MM.1S (cell line): Measurements from ENCODE around the gene HYAL2.
A peak's percentile ranks its signal among the peaks of the same experiment; 100 is the strongest.

Source experiments
- DNase-seq: peaks from one replicate; pipeline ENCODE4 v3.0.0-alpha.2; 2015
- H2AFZ ChIP-seq: fragments of 300-600 bp; sonication (generic); 2 replicates; pipeline ENCODE4 v1.6.0; 2016; ENCODE audit warnings: antibody characterized with exemption, low read length
- H3F3A ChIP-seq: fragments of 300-600 bp; sonication (generic); 2 replicates; pipeline ENCODE4 v1.6.1; 2016; ENCODE audit warnings: mild to moderate bottlenecking, antibody characterized with exemption, low read length, moderate library complexity, mixed read lengths; ENCODE audit not compliant: insufficient read depth
- H3K27ac ChIP-seq: fragments of 300-600 bp; sonication (generic); 2 replicates; pipeline ENCODE4 v1.5.1; 2016; ENCODE audit warnings: mild to moderate bottlenecking, low read length
- H3K27me3 ChIP-seq: fragments of 300-600 bp; sonication (generic); replicated peaks from 2 replicates; pipeline ENCODE4 v1.6.0; 2016; ENCODE audit warnings: low read length; ENCODE audit not compliant: insufficient read depth
- H3K36me3 ChIP-seq: fragments of 300-600 bp; sonication (generic); replicated peaks from 2 replicates; pipeline ENCODE4 v1.6.1; 2016; ENCODE audit warnings: mild to moderate bottlenecking, low read length, mixed read lengths; ENCODE audit not compliant: insufficient read depth
- H3K4me1 ChIP-seq: fragments of 300-600 bp; sonication (generic); 2 replicates; pipeline ENCODE4 v1.6.1; 2016; ENCODE audit warnings: low read length, mixed read lengths
- H3K4me2 ChIP-seq: fragments of 300-600 bp; sonication (generic); 2 replicates; pipeline ENCODE4 v1.6.0; 2016; ENCODE audit warnings: low read depth, low read length
- H3K4me3 ChIP-seq: fragments of 300-600 bp; sonication (generic); 2 replicates; pipeline ENCODE4 v1.5.1; 2016; ENCODE audit warnings: low read length, mixed read lengths
- H3K79me2 ChIP-seq: fragments of 300-600 bp; sonication (generic); 2 replicates; pipeline ENCODE4 v1.6.1; 2016; ENCODE audit warnings: mixed run types, low read length, mixed read lengths
- H3K9ac ChIP-seq: fragments of 300-600 bp; sonication (generic); 2 replicates; pipeline ENCODE4 v1.6.1; 2016; ENCODE audit warnings: low read length, mixed read lengths
- H3K9me2 ChIP-seq: fragments of 300-600 bp; sonication (generic); replicated peaks from 2 replicates; pipeline ENCODE4 v1.6.1; 2016; ENCODE audit warnings: mild to moderate bottlenecking, low read length, mixed read lengths; ENCODE audit not compliant: insufficient read depth
- H3K9me3 ChIP-seq: fragments of 300-600 bp; sonication (generic); replicated peaks from 2 replicates; pipeline ENCODE4 v1.6.1; 2016; ENCODE audit warnings: mild to moderate bottlenecking, low read length, mixed read lengths; ENCODE audit not compliant: insufficient read depth
- H4K20me1 ChIP-seq: fragments of 300-600 bp; sonication (generic); 2 replicates; pipeline ENCODE4 v1.6.1; 2016; ENCODE audit warnings: mild to moderate bottlenecking, low read length, moderate library complexity, mixed read lengths; ENCODE audit not compliant: insufficient read depth
- EZH2 ChIP-seq: fragments of 300-600 bp; sonication (generic); optimal IDR thresholded peaks from 2 replicates; pipeline ENCODE3; 2017; ENCODE audit warnings: low read depth, mild to moderate bottlenecking, antibody characterized with exemption, low read length, mixed read lengths
- EZH2phosphoT487 ChIP-seq: fragments of 300-600 bp; sonication (generic); IDR thresholded peaks from 2 replicates; pipeline ENCODE4 v1.6.1; 2018; ENCODE audit warnings: antibody characterized with exemption, low read length
- TF ChIP-seq, protein P1 (sequence below): fragments of 300-600 bp; sonication (generic); IDR thresholded peaks from 2 replicates; pipeline ENCODE4 v1.5.1; 2016; ENCODE audit warnings: antibody characterized with exemption, low read length, mixed read lengths

Gene HYAL2

GRCh38 chr3:50327943-50328691, 5.6 kb upstream of the HYAL2 start, which contains the start of gene TUSC2:
Gene TUSC2 (minus strand): TSS chr3:50328223. CDS start chr3:50328099, 124 bp downstream.
- peak within 1 kb of the TSS; percentile 59; the same call in 1 of the 2 replicates for H3K27ac ChIP-seq
- H3K4me3 ChIP-seq = peak within 1 kb of the TSS; percentile 94
- 0 out of 2 replicates have a peak, but pooled peaks cover 5% of the 10 kb centered on the region for H3K4me1 ChIP-seq
- H3K9ac ChIP-seq = peak within 1 kb of the TSS; percentile 98
- peak within 1 kb of the TSS; percentile 78 for H2AFZ ChIP-seq
- peaks cover 12% of the 10 kb centered on the region; the same call in 1 of the 2 replicates for H3F3A ChIP-seq
- no peaks in the 10 kb centered on the region for H4K20me1 ChIP-seq
- H3K36me3 ChIP-seq = peaks cover 14% of the 10 kb centered on the region
- peaks cover 53% of the 10 kb centered on the region for H3K79me2 ChIP-seq
- H3K27me3 ChIP-seq = no peaks in the 10 kb centered on the region
- H3K9me3 ChIP-seq = no peaks in the 10 kb centered on the region
- peak; percentile 99 for DNase-seq
- TF ChIP-seq EZH2 (no peak), EZH2phosphoT487 (no peak)
- TF ChIP-seq, protein P1, sequence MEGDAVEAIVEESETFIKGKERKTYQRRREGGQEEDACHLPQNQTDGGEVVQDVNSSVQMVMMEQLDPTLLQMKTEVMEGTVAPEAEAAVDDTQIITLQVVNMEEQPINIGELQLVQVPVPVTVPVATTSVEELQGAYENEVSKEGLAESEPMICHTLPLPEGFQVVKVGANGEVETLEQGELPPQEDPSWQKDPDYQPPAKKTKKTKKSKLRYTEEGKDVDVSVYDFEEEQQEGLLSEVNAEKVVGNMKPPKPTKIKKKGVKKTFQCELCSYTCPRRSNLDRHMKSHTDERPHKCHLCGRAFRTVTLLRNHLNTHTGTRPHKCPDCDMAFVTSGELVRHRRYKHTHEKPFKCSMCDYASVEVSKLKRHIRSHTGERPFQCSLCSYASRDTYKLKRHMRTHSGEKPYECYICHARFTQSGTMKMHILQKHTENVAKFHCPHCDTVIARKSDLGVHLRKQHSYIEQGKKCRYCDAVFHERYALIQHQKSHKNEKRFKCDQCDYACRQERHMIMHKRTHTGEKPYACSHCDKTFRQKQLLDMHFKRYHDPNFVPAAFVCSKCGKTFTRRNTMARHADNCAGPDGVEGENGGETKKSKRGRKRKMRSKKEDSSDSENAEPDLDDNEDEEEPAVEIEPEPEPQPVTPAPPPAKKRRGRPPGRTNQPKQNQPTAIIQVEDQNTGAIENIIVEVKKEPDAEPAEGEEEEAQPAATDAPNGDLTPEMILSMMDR = no peak
- H3K4me2 ChIP-seq = peak within 1 kb of the TSS; percentile 99
- no peaks in the 10 kb centered on the region for H3K9me2 ChIP-seq

GRCh38 chr3:50327129-50327528, 4.6 kb upstream of the HYAL2 start:
- peak overlapping the region; percentile 99 for H3K4me2 ChIP-seq
- no peak for DNase-seq
- no peaks in the 10 kb centered on the region for H4K20me1 ChIP-seq
- H3K9ac ChIP-seq = peak overlapping the region; percentile 98
- H3K4me1 ChIP-seq = 0 out of 2 replicates have a peak, but pooled peaks cover 5% of the 10 kb centered on the region
- H3K9me2 ChIP-seq = no peaks in the 10 kb centered on the region
- no peaks in the 10 kb centered on the region for H3K9me3 ChIP-seq
- H3K36me3 ChIP-seq = peaks cover 13% of the 10 kb centered on the region
- no peak overlapping the region for H3K27ac ChIP-seq
- no peak overlapping the region for H2AFZ ChIP-seq
- H3F3A ChIP-seq = peaks cover 12% of the 10 kb centered on the region; the same call in 1 of the 2 replicates
- H3K27me3 ChIP-seq = no peaks in the 10 kb centered on the region
- H3K79me2 ChIP-seq = peaks cover 43% of the 10 kb centered on the region
- TF ChIP-seq EZH2phosphoT487 = no peak
- TF ChIP-seq EZH2 = no peak
- TF ChIP-seq, protein P1 = no peak
- peak overlapping the region; percentile 94 for H3K4me3 ChIP-seq

DNA sequence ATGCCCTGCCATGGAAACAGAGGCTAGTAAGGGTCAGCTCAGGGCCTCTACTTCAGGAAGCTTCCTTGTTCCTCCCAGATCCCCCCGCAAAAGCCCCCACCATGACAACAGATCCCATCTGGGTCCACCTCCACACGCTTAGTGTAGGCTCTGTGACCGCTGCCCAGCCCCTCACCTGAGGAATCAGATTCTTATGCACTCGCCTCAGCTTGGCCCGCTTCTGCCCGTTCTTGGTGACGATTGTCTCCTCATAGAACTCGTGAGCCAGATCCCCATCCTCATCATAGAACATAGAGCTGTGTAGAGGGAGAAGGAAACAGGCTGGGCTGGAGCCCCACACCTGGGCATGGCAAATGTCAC, 3.6 kb upstream of the HYAL2 start:
- DNase-seq = no peak
- Histone ChIP-seq H3K36me3 (peaks cover 8% of the 10 kb centered on the region), H3K79me2 (peaks cover 33% of the 10 kb centered on the region), H3K4me2 (no peak overlapping the region), H3K27me3 (no peaks in the 10 kb centered on the region), H3K4me1 (0 out of 2 replicates have a peak, but pooled peaks cover 5% of the 10 kb centered on the region), H4K20me1 (no peaks in the 10 kb centered on the region), H3K9me2 (no peaks in the 10 kb centered on the region), H3K9me3 (no peaks in the 10 kb centered on the region), H3K4me3 (no peak overlapping the region), H3K9ac (no peak overlapping the region), H3K27ac (no peak overlapping the region), H3F3A (peaks cover 12% of the 10 kb centered on the region; the same call in 1 of the 2 replicates), H2AFZ (no peak overlapping the region)
- TF ChIP-seq EZH2phosphoT487 (no peak), EZH2 (no peak)
- TF ChIP-seq, protein P1 = no peak
